Nasal cavity respiratory epithelium epithelial cell of viscerocranial mucosa (primary cell): ENCODE data around the gene GSTM2. TPM values are rescaled to one million over a fixed set of nuclear protein-coding genes. Genes with fewer than 3 reads are reported as not detected.

Experiments
- total RNA-seq: library from RNA; depleted of rRNA; stranded (reverse); fragments of >200 nt; gene quantifications from 2 replicates; pipeline ENCODE4 v1.2.3, GENCODE V29; 2014

The GSTM2 gene
- total RNA-seq, result 0.34 and 9.2 TPM in 2 replicates

DNA sequence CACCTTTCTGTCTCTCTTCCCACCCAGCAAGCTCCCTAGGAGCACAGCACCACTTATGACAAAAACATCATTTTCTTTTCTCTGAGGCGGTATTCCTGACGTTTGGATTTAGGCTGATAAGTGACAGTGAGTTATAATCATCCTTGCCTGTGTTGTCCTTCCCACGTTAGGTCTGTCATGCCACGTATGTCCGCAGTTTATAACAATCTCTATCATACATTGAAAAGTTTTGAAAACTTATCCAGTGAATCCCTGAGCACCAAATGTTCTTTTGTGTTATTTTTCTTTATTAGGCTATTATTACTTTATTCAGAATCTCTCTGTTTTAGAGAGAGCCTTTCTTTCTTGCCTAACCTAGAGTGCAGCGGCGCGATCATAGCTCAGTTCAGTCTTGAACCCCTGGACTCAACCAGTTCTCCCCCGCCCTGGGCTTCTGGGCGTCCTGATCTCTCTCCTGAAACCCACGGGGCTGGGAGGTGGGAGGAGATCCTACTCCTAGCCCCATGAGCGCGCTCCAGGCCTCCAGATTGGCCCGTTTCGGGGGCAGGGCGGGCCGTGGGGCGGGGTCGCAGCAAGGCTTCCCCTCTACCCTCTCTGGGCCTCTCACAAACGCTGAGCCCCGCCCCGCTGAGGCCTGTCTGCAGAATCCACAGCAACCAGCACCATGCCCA lies at the start of gene GSTM2:
Gene GSTM2 (plus strand): TSS at position 606 of the 671 bp plus-strand sequence. CDS start 59 bp downstream, at position 665.

DNA sequence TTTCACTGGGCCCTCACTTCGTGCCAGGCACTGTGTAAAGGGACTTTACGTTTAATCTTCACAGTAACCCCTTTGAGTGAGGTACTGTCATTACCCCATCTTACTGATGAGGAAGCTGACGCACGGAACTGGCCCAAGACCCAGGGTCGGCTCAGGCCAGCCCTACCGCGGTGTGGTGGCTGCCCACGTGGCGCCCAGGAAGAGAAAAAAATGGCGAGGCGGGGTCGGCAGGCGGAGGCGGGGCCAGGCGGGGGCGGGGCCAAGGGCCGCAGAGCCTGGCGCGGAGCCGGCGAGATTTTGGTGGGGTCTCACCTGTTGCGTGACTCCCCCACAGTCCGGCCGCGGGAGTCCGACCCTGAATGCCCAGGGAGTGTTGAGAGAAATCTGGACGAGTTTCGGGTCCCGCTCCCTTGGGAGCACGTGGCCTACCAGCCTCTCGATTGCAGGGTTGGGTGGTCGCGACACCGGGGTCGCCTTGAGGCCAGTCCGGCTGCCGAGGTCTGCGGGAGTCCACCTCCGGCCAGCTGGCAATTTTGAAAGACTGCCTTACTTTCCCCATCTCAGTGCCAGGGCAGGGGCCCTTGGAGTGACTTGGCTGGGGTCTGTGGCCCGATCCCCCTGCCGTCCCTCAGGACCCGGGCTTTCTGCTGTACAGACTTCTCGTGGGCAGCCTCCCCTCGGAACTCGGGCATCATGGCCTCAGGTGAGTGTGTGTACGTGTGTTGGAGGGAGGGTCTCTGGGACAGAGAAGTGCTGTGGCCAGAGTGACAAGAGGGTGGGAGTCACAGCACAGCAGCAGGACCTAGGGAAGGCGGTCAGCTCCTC lies 48.1 kb upstream of the GSTM2 start, which contains the start of the genes AMPD2 and GNAT2:
Gene AMPD2 (plus strand): TSS at position 262 of the 825 bp plus-strand sequence. CDS start 1,339 bp downstream, outside the sequence.
Gene GNAT2 (minus strand): TSS at position 41 of the 825 bp plus-strand sequence. CDS start 6,746 bp downstream, outside the sequence.

DNA sequence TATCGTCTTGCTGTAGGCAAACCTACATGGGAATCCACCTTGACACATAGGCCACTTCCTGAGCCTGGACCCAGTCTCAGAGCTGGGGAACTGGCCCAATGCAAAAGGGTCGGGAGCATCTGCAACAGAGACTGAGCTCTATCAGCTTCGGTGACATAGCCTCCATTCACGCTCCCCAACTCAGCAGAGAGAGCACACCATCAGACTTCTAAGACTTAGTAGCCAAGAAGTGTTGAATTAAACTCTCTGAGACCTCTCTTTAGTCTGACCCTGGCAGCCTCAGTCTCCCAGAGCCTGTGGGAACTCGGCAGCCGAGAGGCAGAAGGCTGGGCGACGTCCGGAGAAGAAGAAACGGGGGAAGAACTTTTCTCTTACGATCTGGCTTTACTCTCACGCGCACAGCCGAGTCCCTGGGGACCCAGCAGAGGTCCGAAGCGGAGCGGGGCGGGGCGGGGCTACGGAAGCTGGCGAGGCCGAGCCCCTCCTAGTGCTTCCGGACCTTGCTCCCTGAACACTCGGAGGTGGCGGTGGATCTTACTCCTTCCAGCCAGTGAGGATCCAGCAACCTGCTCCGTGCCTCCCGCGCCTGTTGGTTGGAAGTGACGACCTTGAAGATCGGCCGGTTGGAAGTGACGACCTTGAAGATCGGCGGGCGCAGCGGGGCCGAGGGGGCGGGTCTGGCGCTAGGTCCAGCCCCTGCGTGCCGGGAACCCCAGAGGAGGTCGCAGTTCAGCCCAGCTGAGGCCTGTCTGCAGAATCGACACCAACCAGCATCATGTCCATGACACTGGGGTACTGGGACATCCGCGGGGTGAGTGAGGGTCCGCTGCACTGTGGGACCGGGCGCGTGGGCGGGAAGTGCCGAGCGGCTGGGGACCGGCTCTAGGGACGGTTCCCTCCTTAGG lies 12.0 kb upstream of the GSTM2 start, which contains the start of gene GSTM4:
Gene GSTM4 (plus strand): TSS at position 485 of the 905 bp plus-strand sequence. CDS start 291 bp downstream, at position 776.

DNA sequence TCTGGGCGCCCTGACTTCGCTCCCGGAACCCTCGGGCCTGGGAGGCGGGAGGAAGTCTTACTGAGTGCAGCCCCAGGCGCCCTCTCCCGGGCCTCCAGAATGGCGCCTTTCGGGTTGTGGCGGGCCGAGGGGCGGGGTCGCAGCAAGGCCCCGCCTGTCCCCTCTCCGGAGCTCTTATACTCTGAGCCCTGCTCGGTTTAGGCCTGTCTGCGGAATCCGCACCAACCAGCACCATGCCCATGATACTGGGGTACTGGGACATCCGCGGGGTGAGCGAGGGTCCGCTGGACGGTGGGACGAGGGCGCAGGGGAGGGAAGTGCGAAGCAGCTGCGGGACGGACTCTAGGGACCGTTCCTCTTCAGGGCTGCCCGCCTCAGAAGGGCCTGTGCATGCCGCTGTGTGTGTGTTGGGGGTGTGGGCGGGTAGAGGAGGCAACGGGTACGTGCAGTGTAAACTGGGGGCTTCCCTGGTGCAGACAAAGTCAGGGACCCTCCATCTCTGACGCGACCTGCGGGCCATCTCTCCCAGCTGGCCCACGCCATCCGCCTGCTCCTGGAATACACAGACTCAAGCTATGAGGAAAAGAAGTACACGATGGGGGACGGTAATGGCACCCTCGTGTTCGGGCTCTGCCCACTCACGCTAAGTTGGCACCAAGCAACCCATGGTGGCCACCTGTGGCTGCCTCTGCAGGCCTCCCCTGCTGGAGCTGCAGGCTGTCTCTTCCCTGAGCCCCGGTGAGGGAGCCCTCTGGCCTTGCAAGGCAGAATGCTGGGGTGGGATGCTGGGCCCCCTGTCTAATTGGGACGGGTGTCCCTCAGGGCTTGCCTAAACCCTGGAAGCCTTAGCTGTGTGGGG lies 20.0 kb downstream of the GSTM2 start, which contains the start of gene GSTM1:
Gene GSTM1 (plus strand): TSS at position 177 of the 859 bp plus-strand sequence. CDS start 57 bp downstream, at position 234.

DNA sequence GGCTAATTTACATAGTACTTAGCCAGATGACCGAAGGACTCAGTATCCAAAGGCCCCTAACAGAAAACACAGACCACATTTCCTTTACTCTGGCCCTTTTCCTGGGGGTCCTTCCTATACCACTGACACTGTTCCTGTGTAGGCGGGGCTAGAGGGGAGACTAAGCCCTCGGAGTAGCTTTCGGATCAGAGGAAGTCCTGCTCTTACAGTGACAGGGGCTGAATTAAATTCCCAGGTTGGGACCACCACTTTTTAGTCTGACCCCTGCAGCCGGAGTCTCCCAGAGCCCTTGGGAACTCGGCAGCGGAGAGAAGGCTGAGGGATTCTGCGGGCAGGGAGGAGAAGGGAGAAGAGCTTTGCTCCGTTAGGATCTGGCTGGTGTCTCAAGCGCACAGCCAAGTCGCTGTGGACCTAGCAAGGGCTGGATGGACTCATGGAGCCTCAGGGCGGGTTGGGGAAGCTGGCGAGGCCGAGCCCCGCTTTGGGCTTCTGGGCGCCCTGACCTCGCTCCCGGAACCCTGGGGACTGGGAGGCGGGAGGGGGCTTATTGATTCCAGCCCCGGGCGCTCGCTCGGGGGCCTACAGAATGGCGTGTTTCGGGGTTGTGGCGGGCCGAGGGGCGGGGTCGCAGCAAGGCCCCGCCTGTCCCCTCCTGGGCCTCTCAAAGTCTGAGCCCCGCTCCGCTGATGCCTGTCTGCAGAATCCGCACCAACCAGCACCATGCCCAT lies 43.9 kb downstream of the GSTM2 start, which contains the start of gene GSTM5:
Gene GSTM5 (plus strand): TSS at position 659 of the 728 bp plus-strand sequence. CDS start 62 bp downstream, at position 721.

Other genes starting within 250 kb of the GSTM2 start
- gene PSMA5, start 241.6 kb upstream of the GSTM2 start, total RNA-seq, result 36.9 and 37.3 TPM in 2 replicates
- gene SYPL2, start 201.5 kb upstream of the GSTM2 start, total RNA-seq, result not detected in 2 replicates
- 1.2 and 2.1 TPM in 2 replicates for gene ATXN7L2, start 184.2 kb upstream of the GSTM2 start, total RNA-seq
- gene CYB561D1, start 174.0 kb upstream of the GSTM2 start, total RNA-seq, result 5.1 and 11.9 TPM in 2 replicates
- gene AMIGO1, start 158.3 kb upstream of the GSTM2 start, total RNA-seq, result 0.34 and 1.6 TPM in 2 replicates
- under 0.01 TPM in 1 of 2 replicates, not detected in the other for gene GPR61, start 128.2 kb upstream of the GSTM2 start, total RNA-seq
- gene GNAI3, start 119.4 kb upstream of the GSTM2 start, total RNA-seq, result 16.4 and 17.9 TPM in 2 replicates
- gene GNAT2, start 48.4 kb upstream of the GSTM2 start, total RNA-seq, result 0.14 TPM in 1 of 2 replicates, not detected in the other
- 19.5 and 32.0 TPM in 2 replicates for gene AMPD2, start 48.2 kb upstream of the GSTM2 start, total RNA-seq
- gene GSTM4, start 12.0 kb upstream of the GSTM2 start, total RNA-seq, result 2.6 and 3.1 TPM in 2 replicates
- gene GSTM1, start 19.8 kb downstream of the GSTM2 start, total RNA-seq, result 1.4 TPM in 1 of 2 replicates, not detected in the other
- not detected in 2 replicates for gene GSTM5, start 44.2 kb downstream of the GSTM2 start, total RNA-seq
- gene GSTM3, start 73.0 kb downstream of the GSTM2 start, total RNA-seq, result 10.5 and 28.0 TPM in 2 replicates
- gene EPS8L3, start 95.9 kb downstream of the GSTM2 start, total RNA-seq, result not detected in 2 replicates
- 0.68 and 11.7 TPM in 2 replicates for gene CSF1, start 242.8 kb downstream of the GSTM2 start, total RNA-seq